Measurements from ENCODE around the gene FBXO33.

- TF ChIP-seq, protein P1, sequence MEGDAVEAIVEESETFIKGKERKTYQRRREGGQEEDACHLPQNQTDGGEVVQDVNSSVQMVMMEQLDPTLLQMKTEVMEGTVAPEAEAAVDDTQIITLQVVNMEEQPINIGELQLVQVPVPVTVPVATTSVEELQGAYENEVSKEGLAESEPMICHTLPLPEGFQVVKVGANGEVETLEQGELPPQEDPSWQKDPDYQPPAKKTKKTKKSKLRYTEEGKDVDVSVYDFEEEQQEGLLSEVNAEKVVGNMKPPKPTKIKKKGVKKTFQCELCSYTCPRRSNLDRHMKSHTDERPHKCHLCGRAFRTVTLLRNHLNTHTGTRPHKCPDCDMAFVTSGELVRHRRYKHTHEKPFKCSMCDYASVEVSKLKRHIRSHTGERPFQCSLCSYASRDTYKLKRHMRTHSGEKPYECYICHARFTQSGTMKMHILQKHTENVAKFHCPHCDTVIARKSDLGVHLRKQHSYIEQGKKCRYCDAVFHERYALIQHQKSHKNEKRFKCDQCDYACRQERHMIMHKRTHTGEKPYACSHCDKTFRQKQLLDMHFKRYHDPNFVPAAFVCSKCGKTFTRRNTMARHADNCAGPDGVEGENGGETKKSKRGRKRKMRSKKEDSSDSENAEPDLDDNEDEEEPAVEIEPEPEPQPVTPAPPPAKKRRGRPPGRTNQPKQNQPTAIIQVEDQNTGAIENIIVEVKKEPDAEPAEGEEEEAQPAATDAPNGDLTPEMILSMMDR (IDR thresholded peaks at IDR 0.05), result no peak
- TF ChIP-seq POLR2A (IDR thresholded peaks at IDR 0.05), result no peak
- no peak for TF ChIP-seq POLR2AphosphoS5 (IDR thresholded peaks at IDR 0.05)
Observed at GRCh38 chr14:39365354-39365753, 66.9 kb downstream of the FBXO33 start.
